DMS79 treated with DMSO at 0.1 percent for 48 hours (cell line): ENCODE measurements around the gene TMEM144.

Source experiments
- DNase-seq: peaks from one replicate; lab custom pipeline; 2025; lab: John Stamatoyannopoulos, UW

Gene TMEM144

GRCh38 chr4:158299459-158300007 lies 89.2 kb downstream of the TMEM144 start:
- no peak for DNase-seq

DNA sequence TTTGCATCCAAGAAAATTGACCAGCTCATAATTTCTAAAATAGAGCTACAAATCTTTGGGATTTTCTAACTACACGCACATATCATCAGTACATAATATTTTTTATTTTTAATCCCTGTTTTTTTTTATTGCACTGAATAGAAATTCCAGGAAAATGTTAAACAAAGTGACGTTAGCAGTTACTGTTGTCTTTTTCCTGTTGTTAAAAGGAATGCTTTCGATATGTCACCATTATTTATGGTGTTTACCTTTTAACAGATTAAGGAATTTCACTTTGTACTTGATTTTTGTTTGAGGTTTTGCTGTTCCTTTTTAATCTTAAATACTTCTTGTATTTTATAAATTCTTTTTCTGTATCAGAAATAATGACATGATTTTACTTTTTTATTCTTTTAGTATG lies 89.7 kb downstream of the TMEM144 start:
- DNase-seq, result no peak

DNA sequence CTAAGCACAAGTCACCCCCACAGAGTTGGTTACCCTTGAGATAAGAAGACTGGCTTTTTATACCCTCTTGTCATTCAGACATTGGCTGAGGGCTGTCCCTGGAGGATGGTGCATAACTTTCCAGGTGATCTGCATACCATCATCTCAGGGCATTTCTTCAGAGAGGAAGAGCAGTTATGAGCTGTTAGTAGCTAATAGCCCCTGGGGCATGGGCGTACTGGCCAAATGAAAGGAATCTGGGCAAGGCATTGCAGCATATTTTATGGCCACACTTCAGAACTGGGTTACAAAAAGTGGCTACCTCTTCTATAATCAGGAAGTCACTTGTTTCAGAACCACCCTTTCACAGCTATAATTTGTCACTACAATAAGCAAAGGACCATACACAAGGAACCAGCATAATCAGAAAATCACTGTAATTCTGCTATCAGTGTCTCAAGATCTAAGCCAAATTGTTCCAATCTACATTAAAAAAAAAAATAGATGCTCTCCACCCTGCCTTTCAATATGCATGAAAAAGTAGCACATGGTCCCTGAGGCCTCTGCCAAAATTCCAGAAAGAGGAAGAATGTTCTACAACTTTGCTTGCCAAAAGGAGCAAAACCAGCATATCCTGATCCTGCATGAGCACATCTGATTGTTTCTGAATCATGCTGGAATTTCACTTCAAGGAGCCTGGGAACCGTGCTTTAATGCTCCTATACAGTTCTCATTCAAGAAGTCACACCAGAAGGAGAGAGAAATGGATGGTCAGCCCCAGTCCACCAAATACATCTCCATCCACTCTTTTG lies 92.0 kb downstream of the TMEM144 start:
- no peak for DNase-seq

DNA sequence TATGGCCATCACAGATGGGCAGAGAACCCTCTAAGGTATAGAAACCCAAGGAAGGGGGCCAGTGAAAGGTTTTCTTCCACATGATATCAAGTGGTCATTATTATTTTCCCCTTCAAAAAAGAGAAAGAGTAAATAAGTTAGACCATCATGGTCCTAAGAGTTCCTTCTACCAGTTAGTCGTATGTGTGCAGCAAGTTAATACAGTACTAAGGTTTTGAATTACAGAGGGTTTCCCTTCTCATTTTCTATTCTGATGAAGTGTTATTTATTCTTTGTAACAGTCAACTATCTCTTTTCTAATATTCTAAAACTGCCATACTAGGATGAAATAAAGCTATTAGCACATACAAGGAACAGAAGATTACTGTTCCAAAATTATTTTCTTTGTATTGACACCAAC lies 94.4 kb downstream of the TMEM144 start:
- no peak for DNase-seq
